GM21360 (cell line): ENCODE measurements around the gene ABCB4.
"Not testable (repeated sequence)": the region's sequence is repeated elsewhere in the genome, so short reads cannot be mapped to it uniquely, and the experiment has no call there.

Source experiments
- ATAC-seq: cut with Tn5 transposase; IDR thresholded peaks from one replicate; pipeline ENCODE4 v1.9.1; 2021; ENCODE audit warnings: mild to moderate bottlenecking, moderate library complexity; ENCODE audit not compliant: unreplicated experiment

The ABCB4 gene

GRCh38 chr7:87479951-87480350 lies 4.5 kb upstream of the ABCB4 start:
- ATAC-seq, result no peak

GRCh38 chr7:87476179-87476557 lies 688 bp upstream of the ABCB4 start:
- no peak for ATAC-seq

GRCh38 chr7:87474533-87475358 lies 734 bp downstream of the ABCB4 start:
- ATAC-seq, result peak; percentile 80

GRCh38 chr7:87473986-87474385 lies 1.5 kb downstream of the ABCB4 start:
- peak; percentile 6 for ATAC-seq

- ATAC-seq, result no peak
Measured at GRCh38 chr7:87473192-87473591, 2.3 kb downstream of the ABCB4 start.

GRCh38 chr7:87471473-87471872 lies 4.0 kb downstream of the ABCB4 start:
- ATAC-seq, result no peak

- ATAC-seq, result not testable (repeated sequence)
Measured at GRCh38 chr7:87469204-87469603, 6.3 kb downstream of the ABCB4 start.

GRCh38 chr7:87465534-87465880 lies 10.0 kb downstream of the ABCB4 start:
- ATAC-seq, result not testable (repeated sequence)

- ATAC-seq, result not testable (repeated sequence)
Measured at GRCh38 chr7:87464830-87465533, 10.5 kb downstream of the ABCB4 start.

GRCh38 chr7:87463982-87464381 lies 11.5 kb downstream of the ABCB4 start:
- no peak for ATAC-seq

- ATAC-seq, result not testable (repeated sequence)
Measured at GRCh38 chr7:87460444-87460843, 15.0 kb downstream of the ABCB4 start.

GRCh38 chr7:87459941-87460340 lies 15.5 kb downstream of the ABCB4 start:
- no peak for ATAC-seq

- ATAC-seq, result no peak
Measured at GRCh38 chr7:87458148-87458547, 17.3 kb downstream of the ABCB4 start.

GRCh38 chr7:87456247-87456646 lies 19.2 kb downstream of the ABCB4 start:
- ATAC-seq, result no peak

- no peak for ATAC-seq
Measured at GRCh38 chr7:87452279-87452678, 23.2 kb downstream of the ABCB4 start.

GRCh38 chr7:87451187-87451586 lies 24.3 kb downstream of the ABCB4 start:
- no peak for ATAC-seq

GRCh38 chr7:87450706-87451105 lies 24.8 kb downstream of the ABCB4 start:
- ATAC-seq, result no peak

GRCh38 chr7:87448388-87448787 lies 27.1 kb downstream of the ABCB4 start:
- ATAC-seq, result no peak

GRCh38 chr7:87447116-87447635 lies 28.3 kb downstream of the ABCB4 start:
- ATAC-seq, result no peak

GRCh38 chr7:87445897-87446296 lies 29.6 kb downstream of the ABCB4 start:
- peak; percentile 94 for ATAC-seq

- ATAC-seq, result no peak
Measured at GRCh38 chr7:87435546-87435945, 39.9 kb downstream of the ABCB4 start.

GRCh38 chr7:87432536-87432935 lies 42.9 kb downstream of the ABCB4 start:
- ATAC-seq, result no peak
